ENCODE data around the gene GMPS.

GRCh38 chr3:155876503-155876902, 6.1 kb downstream of the GMPS start:
- TF ChIP-seq POLR2AphosphoS5 (IDR thresholded peaks at IDR 0.05) (no peak), CTCF (IDR thresholded peaks at IDR 0.05) (no peak), EP300 (IDR thresholded peaks at IDR 0.05) (no peak)

All from esophagus muscularis mucosa (tissue), 4 donors.